ENCODE data around the gene EVA1A. TPM values are rescaled to one million over a fixed set of nuclear protein-coding genes. Genes with fewer than 3 reads are reported as not detected.

The EVA1A gene
- total RNA-seq, 1 donor from 2014 or later, result 19.9 TPM

GRCh38 chr2:75604484-75604883, 43.7 kb upstream of the EVA1A start:
- Mint-ChIP-seq H3K4me1 (ENCODE audit: unreplicated experiment) (peaks cover 2% of the 10 kb centered on the region), H3K9me3 (ENCODE audit: unreplicated experiment) (no peaks in the 10 kb centered on the region), H3K27me3 (ENCODE audit: unreplicated experiment) (peaks cover 2% of the 10 kb centered on the region), H3K27ac (ENCODE audit: unreplicated experiment) (no peak overlapping the region), H3K4me3 (ENCODE audit: unreplicated experiment) (no peak overlapping the region), H3K36me3 (ENCODE audit: low read depth, unreplicated experiment) (peaks cover 4% of the 10 kb centered on the region)
- no peak for DNase-seq (ENCODE audit: low spot score)
- TF ChIP-seq, protein P1, sequence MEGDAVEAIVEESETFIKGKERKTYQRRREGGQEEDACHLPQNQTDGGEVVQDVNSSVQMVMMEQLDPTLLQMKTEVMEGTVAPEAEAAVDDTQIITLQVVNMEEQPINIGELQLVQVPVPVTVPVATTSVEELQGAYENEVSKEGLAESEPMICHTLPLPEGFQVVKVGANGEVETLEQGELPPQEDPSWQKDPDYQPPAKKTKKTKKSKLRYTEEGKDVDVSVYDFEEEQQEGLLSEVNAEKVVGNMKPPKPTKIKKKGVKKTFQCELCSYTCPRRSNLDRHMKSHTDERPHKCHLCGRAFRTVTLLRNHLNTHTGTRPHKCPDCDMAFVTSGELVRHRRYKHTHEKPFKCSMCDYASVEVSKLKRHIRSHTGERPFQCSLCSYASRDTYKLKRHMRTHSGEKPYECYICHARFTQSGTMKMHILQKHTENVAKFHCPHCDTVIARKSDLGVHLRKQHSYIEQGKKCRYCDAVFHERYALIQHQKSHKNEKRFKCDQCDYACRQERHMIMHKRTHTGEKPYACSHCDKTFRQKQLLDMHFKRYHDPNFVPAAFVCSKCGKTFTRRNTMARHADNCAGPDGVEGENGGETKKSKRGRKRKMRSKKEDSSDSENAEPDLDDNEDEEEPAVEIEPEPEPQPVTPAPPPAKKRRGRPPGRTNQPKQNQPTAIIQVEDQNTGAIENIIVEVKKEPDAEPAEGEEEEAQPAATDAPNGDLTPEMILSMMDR (IDR thresholded peaks at IDR 0.05; ENCODE audit: unreplicated experiment), result no peak

- no peak for DNase-seq (ENCODE audit: low spot score)
- no peak overlapping the region for H3K27ac Mint-ChIP-seq (ENCODE audit: unreplicated experiment)
- H3K4me3 Mint-ChIP-seq (ENCODE audit: unreplicated experiment), result no peak overlapping the region
- TF ChIP-seq, protein P1 (IDR thresholded peaks at IDR 0.05; ENCODE audit: unreplicated experiment), result no peak
- H3K4me1 Mint-ChIP-seq (ENCODE audit: unreplicated experiment), result peaks cover 2% of the 10 kb centered on the region
- H3K27me3 Mint-ChIP-seq (ENCODE audit: unreplicated experiment), result peaks cover 3% of the 10 kb centered on the region
- peaks cover 4% of the 10 kb centered on the region for H3K36me3 Mint-ChIP-seq (ENCODE audit: low read depth, unreplicated experiment)
- H3K9me3 Mint-ChIP-seq (ENCODE audit: unreplicated experiment), result no peaks in the 10 kb centered on the region
Observed at GRCh38 chr2:75603477-75603876, 42.7 kb upstream of the EVA1A start.

GRCh38 chr2:75602724-75603342, 42.1 kb upstream of the EVA1A start:
- TF ChIP-seq, protein P1 (IDR thresholded peaks at IDR 0.05; ENCODE audit: unreplicated experiment), result no peak
- Mint-ChIP-seq H3K36me3 (ENCODE audit: low read depth, unreplicated experiment) (peaks cover 4% of the 10 kb centered on the region), H3K4me1 (ENCODE audit: unreplicated experiment) (peaks cover 2% of the 10 kb centered on the region), H3K27ac (ENCODE audit: unreplicated experiment) (no peak overlapping the region), H3K27me3 (ENCODE audit: unreplicated experiment) (peaks cover 3% of the 10 kb centered on the region), H3K9me3 (ENCODE audit: unreplicated experiment) (no peaks in the 10 kb centered on the region), H3K4me3 (ENCODE audit: unreplicated experiment) (no peak overlapping the region)
- no peak for DNase-seq (ENCODE audit: low spot score)

DNA sequence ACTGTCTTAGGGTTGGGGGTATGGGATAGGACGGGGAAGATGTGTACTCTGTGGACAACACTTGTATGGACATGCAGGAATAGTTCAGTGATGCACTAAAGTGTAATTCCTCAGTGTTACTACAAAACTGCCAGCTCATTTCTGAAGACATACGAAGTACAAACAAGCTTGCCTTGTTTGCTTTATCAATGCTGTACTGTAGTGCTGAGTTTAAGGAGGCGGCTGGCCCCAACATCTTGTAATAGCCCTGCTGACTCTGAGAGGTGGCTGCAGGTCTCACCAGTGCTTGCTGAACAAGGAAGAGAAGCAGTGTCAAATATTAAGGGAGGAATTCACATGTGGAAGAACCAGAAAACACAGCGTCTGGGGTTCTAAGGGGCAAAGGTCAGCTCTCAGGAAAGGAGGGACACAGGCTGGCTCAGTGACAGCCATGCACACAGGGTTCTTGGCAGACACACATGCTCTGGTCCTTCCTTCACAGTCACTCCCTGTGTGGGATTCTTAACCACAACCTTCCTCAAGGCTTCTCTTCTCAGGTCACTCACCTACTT, 39.8 kb upstream of the EVA1A start:
- DNase-seq (ENCODE audit: low spot score), result no peak
- Mint-ChIP-seq H3K9me3 (ENCODE audit: unreplicated experiment) (no peaks in the 10 kb centered on the region), H3K4me3 (ENCODE audit: unreplicated experiment) (no peak overlapping the region), H3K4me1 (ENCODE audit: unreplicated experiment) (no peaks in the 10 kb centered on the region), H3K36me3 (ENCODE audit: low read depth, unreplicated experiment) (peaks cover 4% of the 10 kb centered on the region), H3K27me3 (ENCODE audit: unreplicated experiment) (peaks cover 3% of the 10 kb centered on the region), H3K27ac (ENCODE audit: unreplicated experiment) (no peak overlapping the region)
- TF ChIP-seq, protein P1 (IDR thresholded peaks at IDR 0.05; ENCODE audit: unreplicated experiment), result no peak

DNA sequence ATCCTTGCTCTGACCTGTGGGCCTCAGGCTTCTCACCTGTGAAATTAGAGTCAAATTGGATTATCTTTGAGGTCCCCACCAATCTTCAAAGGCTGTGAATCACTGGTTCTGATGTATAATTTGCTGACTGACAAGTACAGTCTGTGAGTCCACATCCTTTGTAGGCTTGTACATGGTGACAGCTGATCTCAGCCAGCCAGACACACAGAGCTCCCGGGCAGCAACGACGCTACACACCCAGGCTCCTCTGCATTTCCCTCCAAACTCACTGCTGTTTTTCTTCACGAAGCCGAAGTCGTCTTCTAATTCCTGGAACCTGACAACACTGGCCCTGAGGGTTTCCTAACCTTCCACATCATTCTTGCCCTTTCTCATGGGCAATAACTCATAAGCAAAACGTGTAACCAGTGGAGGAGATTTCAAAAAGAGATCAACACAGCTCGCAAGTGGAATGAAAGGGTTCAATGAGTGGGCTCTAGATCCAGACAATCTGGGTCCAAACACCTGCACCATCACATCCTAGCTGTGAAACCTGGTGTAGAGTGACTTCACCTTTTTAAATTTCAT, 37.9 kb upstream of the EVA1A start:
- TF ChIP-seq, protein P1 (IDR thresholded peaks at IDR 0.05; ENCODE audit: unreplicated experiment), result no peak
- Mint-ChIP-seq H3K27ac (ENCODE audit: unreplicated experiment) (no peak overlapping the region), H3K4me1 (ENCODE audit: unreplicated experiment) (no peaks in the 10 kb centered on the region), H3K4me3 (ENCODE audit: unreplicated experiment) (no peak overlapping the region), H3K36me3 (ENCODE audit: low read depth, unreplicated experiment) (no peaks in the 10 kb centered on the region), H3K9me3 (ENCODE audit: unreplicated experiment) (no peaks in the 10 kb centered on the region), H3K27me3 (ENCODE audit: unreplicated experiment) (peaks cover 1% of the 10 kb centered on the region)
- DNase-seq (ENCODE audit: low spot score), result no peak
